PC-9 (cell line): ENCODE results near the gene WFDC5. TPM values are rescaled to one million over a fixed set of nuclear protein-coding genes. Genes with fewer than 3 reads are reported as not detected.

ENCODE experiments used
- Bru-seq: library from RNA; stranded (reverse); fragments of 400-500 nt; gene quantifications from one replicate; lab custom pipeline; 2021; lab: Mats Ljungman, UMichigan
- BruChase-seq, 2 experiments: library from RNA; stranded (reverse); fragments of 400-500 nt; gene quantifications; one replicate each; lab custom pipeline; 2021; lab: Mats Ljungman, UMichigan
- BruUV-seq: library from RNA; stranded (reverse); fragments of 400-500 nt; replicated peaks from 2 replicates; lab custom pipeline; 2021; lab: Mats Ljungman, UMichigan
- CTCF ChIA-PET: fragments of 300-600 bp; sonication (Branson Sonifier 250); formaldehyde crosslinking; loops from one replicate; lab custom pipeline; 2022; ENCODE audit warnings: antibody characterized with exemption; lab: Charles Lee
- POLR2A ChIA-PET: fragments of 300-600 bp; sonication (Branson Sonifier 250); formaldehyde crosslinking; loops from one replicate; lab custom pipeline; 2022; ENCODE audit warnings: antibody characterized with exemption; ENCODE audit not compliant: unreplicated experiment; lab: Charles Lee
- DNase-seq, 2 experiments: peaks; one replicate each; pipeline versions ENCODE4 v3.0.0 to v3.0.0-alpha.2; 2015 to 2022; ENCODE audit warnings: mixed read lengths in 1 of 2
- H2AFZ ChIP-seq: fragments of 200-600 bp; sonication (generic); 2 replicates; pipeline ENCODE4 v1.8.1; 2017; ENCODE audit warnings: antibody characterized with exemption
- H3F3A ChIP-seq: fragments of 200-600 bp; sonication (generic); 2 replicates; pipeline ENCODE4 v1.8.1; 2017; ENCODE audit warnings: antibody characterized with exemption, mild to moderate bottlenecking, low read depth; ENCODE audit not compliant: insufficient read depth
- H3K27ac ChIP-seq: fragments of 200-600 bp; sonication (generic); 2 replicates; pipeline ENCODE4 v1.6.1; 2016; ENCODE audit warnings: mixed run types
- H3K27me3 ChIP-seq: fragments of 200-600 bp; sonication (generic); 2 replicates; pipeline ENCODE4 v1.6.1; 2016; ENCODE audit warnings: low read depth, mixed run types; ENCODE audit not compliant: insufficient read depth
- H3K36me3 ChIP-seq: fragments of 200-600 bp; sonication (generic); 2 replicates; pipeline ENCODE4 v1.6.1; 2016; ENCODE audit warnings: low read depth, mixed run types
- H3K4me1 ChIP-seq: fragments of 200-600 bp; sonication (generic); replicated peaks from 2 replicates; pipeline ENCODE4 v1.6.1; 2016; ENCODE audit warnings: mixed run types; ENCODE audit not compliant: insufficient read depth
- H3K4me2 ChIP-seq: fragments of 200-600 bp; sonication (generic); 2 replicates; pipeline ENCODE4 v1.6.1; 2017; ENCODE audit warnings: mixed run types
- H3K4me3 ChIP-seq: fragments of 200-600 bp; sonication (generic); 2 replicates; pipeline ENCODE4 v1.6.1; 2016; ENCODE audit warnings: mixed run types
- H3K79me2 ChIP-seq: fragments of 200-600 bp; sonication (generic); 2 replicates; pipeline ENCODE4 v1.6.1; 2017; ENCODE audit warnings: low read depth, mixed run types
- H3K9me2 ChIP-seq: fragments of 200-600 bp; sonication (generic); 2 replicates; pipeline ENCODE4 v1.8.1; 2017; ENCODE audit warnings: mild to moderate bottlenecking; ENCODE audit not compliant: insufficient read depth
- H3K9me3 ChIP-seq: fragments of 200-600 bp; sonication (generic); 2 replicates; pipeline ENCODE4 v1.8.1; 2016; ENCODE audit warnings: low read depth; ENCODE audit not compliant: insufficient read depth
- H4K20me1 ChIP-seq: fragments of 200-600 bp; sonication (generic); 2 replicates; pipeline ENCODE4 v1.8.1; 2017; ENCODE audit not compliant: insufficient read depth
- CTCF ChIP-seq: fragments of 200-600 bp; sonication (generic); conservative IDR thresholded peaks from 2 replicates; pipeline ENCODE4 v1.6.1; 2017; ENCODE audit warnings: mixed run types, antibody characterized with exemption, mild to moderate bottlenecking, moderate library complexity
- EZH2 ChIP-seq: fragments of 200-600 bp; sonication (generic); IDR thresholded peaks from 2 replicates; pipeline ENCODE4 v1.8.0; 2017; ENCODE audit warnings: antibody characterized with exemption, low read depth
- intact Hi-C: fragments of 100-400 bp; cut with micrococcal nuclease; formaldehyde crosslinking; loops from one replicate; pipeline ENCODE4 v1.10.0; 2022; ENCODE audit not compliant: unreplicated experiment
- long read RNA-seq: library from polyadenylated mRNA; stranded (forward); transcript quantifications from one replicate; pipeline ENCODE4 v2.0.0, GENCODE V29; 2022
- total RNA-seq: library from RNA; stranded (reverse); gene quantifications from 2 replicates; pipeline ENCODE4 v1.2.3, GENCODE V29; 2021

The WFDC5 gene
- total RNA-seq (not detected in 2 replicates), Bru-seq, nascent RNA (not detected), BruChase-seq, experiment 1, labeled RNA remaining after a 2-hour chase (percentile 18 among the genes with signal in this experiment), BruChase-seq, experiment 2, labeled RNA remaining after a 6-hour chase (percentile 10 among the genes with signal in this experiment)
- long read RNA-seq, result 0 reads

- DNase-seq, result no peak
Measured at GRCh38 chr20:45114465-45115385, at the start of gene WFDC5. Gene WFDC5 (minus strand): TSS chr20:45115174. CDS start chr20:45115083, 91 bp downstream.

GRCh38 chr20:45163083-45163803, 48.3 kb upstream of the WFDC5 start:
- Histone ChIP-seq H2AFZ (no peak overlapping the region), H3K27me3 (no peaks in the 10 kb centered on the region), H3K4me2 (no peak overlapping the region), H3K36me3 (no peaks in the 10 kb centered on the region), H3K9me3 (peaks cover 10% of the 10 kb centered on the region), H3K9me2 (no peaks in the 10 kb centered on the region), H4K20me1 (no peaks in the 10 kb centered on the region), H3K79me2 (no peaks in the 10 kb centered on the region), H3K27ac (no peak overlapping the region), H3K4me1 (peaks cover 3% of the 10 kb centered on the region), H3F3A (peaks cover 7% of the 10 kb centered on the region), H3K4me3 (no peak overlapping the region)
- DNase-seq, result no peak
- ChIA-PET POLR2A (no interaction called here), CTCF (no interaction called here)
- TF ChIP-seq CTCF (no peak), EZH2 (no peak)
- no TSS peak for BruUV-seq
- intact Hi-C loops, result no loop called here

More at GRCh38 chr20:45114465-45115385, at the start of gene WFDC5:
- Histone ChIP-seq H2AFZ (no peak within 1 kb of the TSS), H3K27ac (no peak within 1 kb of the TSS), H3K36me3 (no peaks in the 10 kb centered on the region), H3K4me2 (no peak within 1 kb of the TSS), H3F3A (no peaks in the 10 kb centered on the region), H3K4me3 (no peak within 1 kb of the TSS), H4K20me1 (no peaks in the 10 kb centered on the region), H3K9me2 (no peaks in the 10 kb centered on the region), H3K9me3 (no peaks in the 10 kb centered on the region), H3K4me1 (no peaks in the 10 kb centered on the region), H3K79me2 (no peaks in the 10 kb centered on the region), H3K27me3 (no peaks in the 10 kb centered on the region)
- TF ChIP-seq CTCF, result no peak
- TF ChIP-seq EZH2, result no peak
- CTCF ChIA-PET, result interaction anchor here (0.6 to 1.2 kb wide), 2 partner anchors 115 to 129 kb away, joined by 3 read pairs; no protein-coding TSS in a partner anchor
- BruUV-seq, result no TSS peak
- POLR2A ChIA-PET, result interaction anchor here (0.8 kb wide), 1 partner anchor 62 kb away, joined by 3 read pairs; no protein-coding TSS in a partner anchor
- intact Hi-C loops, result no loop called here

- Histone ChIP-seq H3K9me3 (peaks cover 17% of the 10 kb centered on the region), H3K4me1 (peaks cover 22% of the 10 kb centered on the region), H3K4me2 (peak overlapping the region; percentile 46), H3K27ac (no peak overlapping the region), H3F3A (peaks cover 17% of the 10 kb centered on the region), H2AFZ (no peak overlapping the region), H3K27me3 (no peaks in the 10 kb centered on the region), H3K4me3 (no peak overlapping the region), H3K36me3 (no peaks in the 10 kb centered on the region), H4K20me1 (no peaks in the 10 kb centered on the region), H3K9me2 (no peaks in the 10 kb centered on the region), H3K79me2 (no peaks in the 10 kb centered on the region)
- peak in 1 of 2 experiments; percentile 85 for DNase-seq
- intact Hi-C loops, result no loop called here
- ChIA-PET POLR2A (interaction anchor here (0.6 kb wide), 2 partner anchors 13 to 101 kb away, joined by 3 to 10 read pairs; no protein-coding TSS in a partner anchor), CTCF (no interaction called here)
- BruUV-seq, result no TSS peak
- no peak for TF ChIP-seq EZH2
- TF ChIP-seq CTCF, result no peak
Measured at GRCh38 chr20:45157962-45158361, 43.0 kb upstream of the WFDC5 start.
